Stimulated activated CD8-positive, alpha-beta memory T cell treated with anti-CD3 and anti-CD28 coated beads, Interleukin-7, amount 100 ng/mL, for 48 hours (primary cell): ENCODE data around the gene MDGA2.

ENCODE experiments used
- DNase-seq, 2 donors: peaks; one replicate each; pipeline ENCODE4 v3.0.0-alpha.2; 2020; ENCODE audit warnings: low read depth in 1 of 2; ENCODE audit errors: extremely low read depth in 1 of 2

The MDGA2 gene

GRCh38 chr14:47167402-47167801 lies 508.0 kb downstream of the MDGA2 start:
- DNase-seq, result no peak

- no peak for DNase-seq
Observed at GRCh38 chr14:47155395-47155794, 520.0 kb downstream of the MDGA2 start.

- no peak for DNase-seq
Observed at GRCh38 chr14:47154276-47154797, 521.1 kb downstream of the MDGA2 start.

- no peak for DNase-seq
Observed at GRCh38 chr14:47153746-47154145, 521.7 kb downstream of the MDGA2 start.

GRCh38 chr14:47150267-47150666 lies 525.1 kb downstream of the MDGA2 start:
- no peak for DNase-seq

GRCh38 chr14:47149326-47149725 lies 526.1 kb downstream of the MDGA2 start:
- DNase-seq, result no peak

GRCh38 chr14:47148686-47149085 lies 526.7 kb downstream of the MDGA2 start:
- DNase-seq, result no peak

GRCh38 chr14:47120645-47121044 lies 554.8 kb downstream of the MDGA2 start:
- no peak for DNase-seq

- no peak for DNase-seq
Observed at GRCh38 chr14:47103771-47104170, 571.6 kb downstream of the MDGA2 start.

GRCh38 chr14:47102472-47102871 lies 572.9 kb downstream of the MDGA2 start:
- DNase-seq, result no peak

GRCh38 chr14:47085678-47086077 lies 589.7 kb downstream of the MDGA2 start:
- no peak for DNase-seq

GRCh38 chr14:47065326-47065725 lies 610.1 kb downstream of the MDGA2 start:
- DNase-seq, result no peak

GRCh38 chr14:47060050-47060449 lies 615.4 kb downstream of the MDGA2 start:
- no peak for DNase-seq

- DNase-seq, result no peak
Observed at GRCh38 chr14:47057364-47057763, 618.0 kb downstream of the MDGA2 start.

GRCh38 chr14:47044841-47045240 lies 630.6 kb downstream of the MDGA2 start:
- DNase-seq, result no peak

GRCh38 chr14:47040550-47040949 lies 634.9 kb downstream of the MDGA2 start:
- no peak for DNase-seq

GRCh38 chr14:47039336-47039735 lies 636.1 kb downstream of the MDGA2 start:
- no peak for DNase-seq

- no peak for DNase-seq
Observed at GRCh38 chr14:47022721-47023120, 652.7 kb downstream of the MDGA2 start.

- DNase-seq, result no peak
Observed at GRCh38 chr14:47020500-47020899, 654.9 kb downstream of the MDGA2 start.

- DNase-seq, result no peak
Observed at GRCh38 chr14:47012533-47013280, 662.7 kb downstream of the MDGA2 start.

- no peak for DNase-seq
Observed at GRCh38 chr14:47009615-47010014, 665.8 kb downstream of the MDGA2 start.

- DNase-seq, result no peak
Observed at GRCh38 chr14:47008732-47009131, 666.7 kb downstream of the MDGA2 start.

- DNase-seq, result no peak
Observed at GRCh38 chr14:46999661-47000060, 675.7 kb downstream of the MDGA2 start.
